ENCODE measurements around the gene CASK.

The CASK gene

DNA sequence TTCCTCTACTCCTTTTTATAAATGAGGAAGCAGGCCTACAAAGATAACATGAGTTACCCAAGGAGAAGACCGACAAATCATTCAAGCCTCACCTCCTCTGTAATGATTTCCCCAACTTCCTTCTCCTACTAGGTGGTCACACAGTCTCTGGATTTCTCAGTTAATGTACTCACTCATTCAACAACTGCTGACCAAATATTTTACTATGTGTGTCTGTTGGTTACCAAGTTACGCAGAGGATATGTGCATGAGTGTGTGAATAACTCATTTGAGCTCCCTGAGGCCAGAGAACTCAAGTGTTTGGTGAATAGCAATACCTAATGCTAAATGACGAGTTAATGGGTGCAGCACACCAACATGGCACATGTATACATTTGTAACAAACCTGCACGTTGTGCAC, 10.4 kb downstream of the CASK start:
- DNase-seq, result no peak

DNA sequence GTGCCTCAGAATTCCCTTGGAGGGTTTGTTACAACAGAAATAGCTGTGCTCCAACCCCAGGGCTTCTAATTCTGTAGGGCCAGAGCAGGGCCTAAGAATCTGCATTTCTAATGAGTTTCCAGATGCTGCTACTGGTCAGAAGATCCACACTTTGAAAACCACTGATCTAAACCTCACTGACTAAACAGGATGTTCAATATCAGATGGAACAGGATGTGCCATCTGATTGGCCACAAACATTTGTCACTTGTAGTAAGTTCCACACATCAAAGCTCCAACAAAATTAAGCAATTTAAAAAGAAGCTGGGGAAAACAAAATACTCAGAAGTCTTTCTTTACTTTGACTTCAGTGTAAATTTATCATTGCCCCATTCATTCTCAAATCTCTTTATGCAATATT, 14.3 kb downstream of the CASK start:
- DNase-seq, result peak; percentile 25

DNA sequence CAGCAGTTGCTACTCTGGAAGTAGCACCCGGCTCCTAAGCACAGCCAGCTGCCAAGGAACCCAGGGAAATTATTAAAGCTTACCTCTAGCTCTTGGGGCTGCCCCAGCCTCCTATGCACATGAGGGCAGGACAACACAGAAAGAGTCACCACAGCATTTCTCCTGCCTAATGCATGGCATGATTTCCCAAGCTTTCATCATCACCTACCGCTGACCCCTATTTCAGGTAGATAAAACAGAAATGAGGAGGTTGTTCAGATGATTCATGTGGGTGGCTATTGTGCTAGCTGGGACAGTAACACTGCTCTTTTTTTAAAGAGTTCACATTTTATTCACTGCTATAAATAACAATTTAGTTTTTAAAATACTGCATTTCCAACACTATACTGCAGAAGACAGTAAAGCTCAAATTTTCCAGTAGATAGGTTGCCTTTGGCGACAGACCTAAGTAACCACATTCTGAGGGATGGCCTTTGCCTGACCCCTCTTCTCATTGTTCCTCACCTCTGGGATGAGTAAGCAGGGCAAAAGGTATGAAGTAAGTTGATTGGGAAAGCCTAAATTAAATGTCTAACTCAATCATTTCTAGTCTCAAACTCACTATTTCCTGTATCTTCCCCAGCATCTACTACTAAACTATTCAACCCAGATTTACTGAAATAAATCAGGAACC, 16.7 kb downstream of the CASK start:
- no peak for DNase-seq

- no peak for DNase-seq
Observed at GRCh38 chrX:41903544-41903943, 19.8 kb downstream of the CASK start.

- DNase-seq, result no peak
Observed at GRCh38 chrX:41900321-41900720, 23.0 kb downstream of the CASK start.

GRCh38 chrX:41895826-41896225, 27.5 kb downstream of the CASK start:
- DNase-seq, result no peak

DNA sequence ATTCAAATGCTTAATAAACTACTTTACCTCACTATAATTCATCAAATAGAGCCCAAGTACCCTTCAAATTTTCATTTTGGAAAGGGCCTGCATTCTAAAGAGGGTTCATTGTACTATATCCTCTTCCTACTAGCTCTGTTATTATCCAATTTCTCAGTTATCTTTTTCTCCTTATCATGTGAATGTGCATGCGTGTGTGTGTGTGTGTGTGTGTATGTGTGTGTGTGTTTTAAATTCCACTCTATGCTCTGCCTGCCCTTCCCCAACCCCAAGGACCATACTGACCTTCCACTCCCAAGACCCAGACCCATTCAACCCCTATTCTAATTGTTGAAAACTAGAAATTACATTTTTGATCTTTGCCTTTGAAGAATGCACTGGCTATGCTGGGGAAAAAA, 33.3 kb downstream of the CASK start:
- DNase-seq, result no peak

DNA sequence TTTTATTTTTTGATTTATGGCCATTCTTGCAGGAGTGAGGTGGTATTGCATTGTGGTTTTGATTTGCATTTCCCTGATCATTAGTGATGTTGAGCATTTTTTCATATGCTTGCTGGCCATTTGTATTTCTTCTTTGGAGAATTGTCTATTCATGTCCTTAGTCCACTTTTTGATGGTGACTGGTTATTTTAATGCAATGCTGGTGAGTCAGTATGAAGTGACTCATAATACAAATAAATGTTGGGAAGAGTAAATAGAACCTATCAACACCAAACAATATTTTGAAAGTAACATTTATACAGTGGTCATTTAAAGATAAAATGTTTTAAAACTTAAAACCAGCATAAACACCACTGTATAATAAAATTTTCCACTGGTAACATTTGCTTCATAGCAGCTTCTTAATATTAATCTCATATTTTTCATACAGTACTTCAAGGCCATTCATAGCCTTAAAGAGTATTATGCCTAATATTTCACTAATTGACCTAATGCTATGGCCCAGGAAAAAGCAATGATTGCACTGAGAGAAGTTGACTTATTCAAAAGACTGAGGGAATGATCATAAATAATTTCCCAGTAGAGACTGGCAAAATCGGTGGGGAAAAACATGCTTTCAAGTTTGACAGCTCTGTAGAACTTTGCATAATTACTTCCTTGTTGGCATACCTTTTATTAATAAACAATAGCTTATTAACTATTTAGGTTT, 33.9 kb downstream of the CASK start:
- no peak for DNase-seq

DNA sequence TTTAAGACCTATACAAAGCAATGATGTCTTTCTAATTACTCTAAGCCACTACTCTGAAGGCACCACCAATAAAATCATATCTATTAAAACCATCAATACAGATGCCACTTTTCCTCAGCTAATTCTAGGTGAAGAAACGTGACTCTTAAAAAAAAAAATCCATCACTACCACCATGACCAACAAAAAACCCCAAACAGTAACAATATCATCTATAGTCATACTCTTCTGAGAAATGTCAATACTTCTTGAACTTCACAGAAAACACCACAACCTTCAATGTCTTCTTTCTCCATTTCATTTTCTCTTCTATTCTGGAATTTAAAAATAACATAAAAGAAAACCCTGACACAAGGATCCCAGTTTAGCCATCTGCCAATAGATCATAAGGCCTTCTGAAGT, 35.7 kb downstream of the CASK start:
- no peak for DNase-seq

DNA sequence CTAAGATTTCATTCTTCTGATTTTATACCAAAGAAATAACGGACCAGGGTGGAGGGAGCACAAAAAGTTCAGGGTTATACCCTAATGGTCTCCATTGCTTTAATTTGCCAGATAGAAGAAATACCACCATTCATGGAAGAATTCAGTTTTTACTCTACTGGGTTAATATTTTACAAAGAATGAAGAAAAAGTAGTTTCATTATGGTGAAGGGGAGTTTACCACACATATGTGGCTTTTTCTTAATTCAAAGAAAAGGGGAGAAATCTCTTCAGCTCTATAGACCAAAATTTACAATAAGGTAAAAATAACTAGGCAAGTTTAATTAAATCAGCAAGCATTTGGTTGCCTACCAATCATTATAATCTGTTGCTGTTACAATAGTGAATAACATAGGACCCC, 37.6 kb downstream of the CASK start:
- no peak for DNase-seq

- no peak for DNase-seq
Observed at GRCh38 chrX:41881166-41881565, 42.2 kb downstream of the CASK start.

- no peak for DNase-seq
Observed at GRCh38 chrX:41877167-41877566, 46.2 kb downstream of the CASK start.

DNA sequence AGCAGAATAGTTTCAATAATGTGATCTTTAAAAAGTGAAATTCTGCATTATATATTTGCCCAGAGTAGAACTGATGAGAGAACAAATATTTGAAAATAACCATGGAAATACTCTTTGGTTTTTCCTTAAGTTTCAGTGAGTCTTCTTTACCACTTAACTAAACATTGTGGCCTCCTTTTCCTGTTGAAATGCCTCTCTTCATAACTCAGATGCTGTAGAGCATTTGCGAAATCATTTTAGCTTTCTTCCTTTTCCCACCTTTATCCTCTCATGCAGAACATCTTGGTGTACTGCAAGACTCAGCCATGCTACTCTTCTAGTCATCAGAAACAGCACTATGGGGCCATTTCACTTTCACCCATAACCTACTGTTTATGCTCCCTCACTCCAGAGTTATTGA, 48.2 kb downstream of the CASK start:
- no peak for DNase-seq

DNA sequence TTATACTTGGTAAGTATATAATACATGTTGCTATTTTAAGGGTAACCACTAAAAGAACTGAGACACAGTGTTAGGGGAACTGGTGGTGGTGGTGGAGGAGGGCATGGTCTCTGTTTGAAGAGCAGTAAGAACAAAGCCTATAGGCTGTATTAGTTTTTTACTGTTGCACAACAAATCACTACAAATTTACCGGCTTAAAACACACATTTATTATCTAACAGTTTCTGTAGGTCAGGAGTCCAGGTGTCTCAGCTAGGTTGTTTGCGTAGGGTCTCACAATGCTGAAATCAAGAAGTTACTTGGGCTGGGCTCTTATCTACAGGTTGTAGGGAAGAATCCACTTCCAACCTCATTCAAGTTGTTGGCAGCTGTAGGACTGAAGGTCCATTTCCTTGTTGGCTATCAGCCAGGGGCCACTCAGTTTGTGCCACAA, 52.6 kb downstream of the CASK start:
- DNase-seq, result no peak

DNA sequence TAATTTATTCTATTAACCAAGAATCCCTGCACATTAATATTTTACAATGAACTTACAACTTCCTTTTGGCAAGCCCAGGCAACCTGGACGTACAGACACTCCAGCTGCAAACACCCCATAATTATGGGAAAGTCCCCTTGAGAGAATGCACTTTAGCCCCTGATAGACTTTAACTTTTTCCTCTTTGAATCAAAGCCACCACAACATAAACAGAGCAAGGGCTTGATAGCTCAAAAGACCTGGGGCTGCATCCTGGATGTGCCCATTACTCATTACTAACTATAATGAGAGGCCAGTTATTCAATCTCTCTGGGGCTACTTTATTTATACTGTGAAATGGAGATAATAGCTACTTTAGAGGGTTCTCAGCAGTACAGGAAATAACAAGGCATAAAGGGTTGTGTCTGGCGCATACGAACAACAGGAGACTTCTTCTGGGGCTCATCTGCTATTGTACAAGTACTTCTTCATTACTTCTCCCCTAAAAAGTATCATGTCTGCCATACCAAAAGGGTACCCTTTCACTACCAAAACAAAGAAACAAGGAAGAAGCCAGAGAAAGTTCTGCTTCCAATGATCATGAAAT, 54.9 kb downstream of the CASK start:
- no peak for DNase-seq

DNA sequence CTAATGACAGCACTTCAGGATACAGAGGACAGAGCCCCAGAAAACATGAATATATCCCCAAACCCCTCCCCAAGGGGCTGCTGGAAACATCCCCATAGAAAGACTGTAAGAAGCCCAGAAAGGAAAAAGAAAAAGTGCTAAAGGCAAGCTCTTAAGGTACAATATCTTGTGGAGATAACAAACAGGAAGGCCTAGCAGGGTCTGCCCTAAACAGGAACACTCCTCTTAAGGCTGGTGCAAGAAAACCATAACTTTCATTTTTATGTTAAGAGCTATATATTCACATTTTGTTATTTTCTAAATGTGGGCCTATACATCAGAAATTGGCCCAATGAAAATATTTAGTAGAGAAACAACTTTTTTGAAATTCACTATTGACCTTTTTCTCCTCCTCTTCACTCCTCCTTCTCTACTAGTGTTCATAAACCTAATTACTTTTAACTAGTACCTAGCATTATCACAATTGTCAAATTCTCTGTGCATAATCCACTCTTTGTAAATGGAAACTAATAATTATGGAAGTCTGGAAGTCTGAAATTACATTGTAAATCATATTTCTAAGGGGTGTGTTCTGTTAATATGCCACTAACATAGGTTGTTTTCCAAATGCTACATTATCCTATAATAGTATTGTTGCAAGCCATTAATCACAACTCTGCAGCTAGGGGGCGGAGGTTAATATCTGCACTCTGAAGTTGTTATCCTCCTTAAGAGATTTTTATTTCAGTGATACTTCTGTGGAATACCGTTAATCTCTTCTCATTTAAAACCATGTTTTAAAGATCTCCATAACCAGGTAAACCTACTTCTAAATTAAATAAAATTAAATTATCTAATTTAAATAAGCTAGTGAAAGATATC, 59.8 kb downstream of the CASK start:
- DNase-seq, result no peak

GRCh38 chrX:41862562-41863184, 60.7 kb downstream of the CASK start:
- no peak for DNase-seq

- no peak for DNase-seq
Observed at GRCh38 chrX:41858161-41858775, 65.1 kb downstream of the CASK start.

DNA sequence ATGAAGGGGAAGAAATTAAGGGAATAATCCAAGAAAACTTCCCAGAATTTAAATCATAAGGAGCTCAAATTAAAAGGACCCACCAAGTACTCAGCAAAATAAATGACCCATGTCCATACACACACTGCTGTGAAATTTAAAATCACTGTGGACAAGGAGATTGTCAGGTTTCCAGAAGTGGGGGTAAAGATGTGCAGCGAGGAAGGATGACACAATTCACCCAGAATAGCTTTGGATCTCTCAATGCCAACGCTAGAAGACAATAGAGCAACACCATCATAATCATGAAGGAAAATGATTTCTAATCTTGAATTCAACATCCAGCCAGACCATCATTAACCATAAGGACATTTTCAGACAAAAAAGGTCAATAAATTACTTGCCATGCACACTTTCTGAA, 65.7 kb downstream of the CASK start:
- no peak for DNase-seq

DNA sequence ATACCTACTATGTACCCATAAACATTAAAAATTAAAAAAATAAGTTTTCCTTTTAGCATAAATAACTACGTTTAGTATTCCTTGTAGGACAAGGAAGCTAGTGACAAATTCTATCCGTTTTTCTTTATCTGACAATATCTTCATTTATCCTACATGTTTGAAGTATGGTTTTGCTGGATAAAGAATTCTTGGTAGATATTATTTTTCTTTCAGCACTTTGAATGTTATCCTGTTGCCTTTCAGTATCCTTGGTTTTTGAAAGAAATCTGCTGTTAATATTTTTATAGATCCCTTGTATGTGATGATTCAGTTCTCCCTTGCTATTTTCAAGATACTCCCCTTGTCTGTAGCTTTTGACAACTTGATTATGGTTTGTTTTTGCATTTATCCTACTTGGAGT, 76.6 kb downstream of the CASK start:
- no peak for DNase-seq

DNA sequence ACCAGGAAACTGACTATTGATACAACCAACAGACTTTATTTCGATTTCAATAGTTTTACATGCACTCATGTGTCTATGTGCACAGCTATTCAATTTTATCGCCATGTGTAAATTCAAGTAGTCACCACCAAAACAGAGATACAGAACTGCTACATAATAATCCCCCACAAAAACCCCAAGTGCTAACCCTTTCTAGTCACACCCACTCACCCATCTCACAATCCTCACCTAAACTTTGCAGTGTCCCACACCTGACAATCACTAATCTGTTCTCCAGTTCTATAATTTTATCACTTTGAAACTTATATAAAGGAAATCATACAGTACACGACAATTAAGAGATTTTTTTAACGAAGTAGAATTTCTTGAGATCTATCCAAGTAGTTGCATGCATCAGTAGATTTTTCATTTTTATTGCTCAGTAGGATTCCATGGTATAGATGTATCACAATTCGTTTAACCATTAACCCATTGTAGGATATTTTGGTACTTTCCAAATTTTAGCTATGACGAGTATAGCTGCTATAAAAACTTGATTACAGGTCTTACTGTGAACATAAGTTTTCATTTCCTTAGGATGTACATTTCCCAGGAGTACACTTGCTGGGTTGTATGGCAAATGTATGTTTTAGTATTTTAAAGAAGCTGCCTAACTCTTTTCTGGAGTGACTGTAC, 85.9 kb downstream of the CASK start:
- no peak for DNase-seq

DNA sequence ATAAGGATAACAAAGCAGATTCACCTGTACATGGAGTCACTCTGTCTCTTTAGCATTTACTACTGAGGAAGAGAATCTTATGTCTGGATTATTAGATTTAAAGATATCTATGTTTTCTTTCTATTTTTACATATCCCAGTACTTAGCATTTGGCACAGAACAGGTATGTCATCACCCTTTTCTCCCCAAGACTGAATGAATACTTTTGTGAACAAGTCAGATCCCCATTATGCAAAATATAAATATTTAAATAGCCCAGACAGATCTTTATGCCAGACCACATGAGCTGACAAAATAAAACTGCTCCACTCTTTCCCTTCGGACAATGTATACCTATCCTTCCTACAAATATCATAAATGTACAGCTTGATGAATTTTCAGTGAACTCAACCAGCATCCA, 94.5 kb downstream of the CASK start:
- no peak for DNase-seq
